HEK293 (cell line): ENCODE measurements around the gene TBC1D4.

Experiments used
- CTCF ChIP-seq: fragments of 450-650 bp; formaldehyde crosslinking; IDR thresholded peaks from 2 replicates; pipeline ENCODE4 v1.5.1; 2016; ENCODE audit warnings: missing biosample characterization, missing genetic modification characterization
- ZNF10 ChIP-seq: fragments of 450-650 bp; formaldehyde crosslinking; IDR thresholded peaks from 2 replicates; pipeline ENCODE4 v1.5.1; 2017; ENCODE audit warnings: missing biosample characterization, missing genetic modification characterization
- ZNF175 ChIP-seq: fragments of 450-650 bp; formaldehyde crosslinking; IDR thresholded peaks from 2 replicates; pipeline ENCODE4 v1.5.1; 2016; ENCODE audit warnings: missing biosample characterization, missing genetic modification characterization
- ZNF423 ChIP-seq: fragments of 450-650 bp; formaldehyde crosslinking; IDR thresholded peaks from 2 replicates; pipeline ENCODE4 v1.5.1; 2016; ENCODE audit warnings: missing biosample characterization, missing genetic modification characterization
- ZNF621 ChIP-seq: fragments of 450-650 bp; formaldehyde crosslinking; IDR thresholded peaks from 2 replicates; pipeline ENCODE4 v1.5.1; 2017; ENCODE audit warnings: missing biosample characterization, missing genetic modification characterization

GRCh38 chr13:75372923-75373841 lies 108.8 kb downstream of the TBC1D4 start:
- TF ChIP-seq ZNF423 (tag by site-specific recombination): no peak
- TF ChIP-seq ZNF621 (tag by site-specific recombination): no peak
- no peak for TF ChIP-seq ZNF10 (tag by site-specific recombination)
- no peak for TF ChIP-seq CTCF (tag by site-specific recombination)
- TF ChIP-seq ZNF175 (tag by site-specific recombination): no peak
